ENCODE measurements around the gene CST6. TPM values are rescaled to one million over a fixed set of nuclear protein-coding genes. Genes with fewer than 3 reads are reported as not detected.

CST6 gene
- total RNA-seq, 1 donor = 2.9 TPM

GRCh38 chr11:65977621-65978390 lies 34.0 kb upstream of the CST6 start:
- Histone ChIP-seq H3K4me3 (ENCODE audit: insufficient read depth, low read length) (no peak overlapping the region), H3K79me2 (ENCODE audit: insufficient read depth, low read length) (no peaks in the 10 kb centered on the region), H3K27ac (ENCODE audit: low read depth, low read length) (no peak overlapping the region), H3K27me3 (ENCODE audit: insufficient read depth, low read length) (no peaks in the 10 kb centered on the region), H3K36me3 (ENCODE audit: insufficient read depth, low read length) (peaks cover 53% of the 10 kb centered on the region), H3K4me2 (ENCODE audit: insufficient read depth, low read length) (no peak overlapping the region), H4K20me1 (ENCODE audit: insufficient read depth, low read length) (no peaks in the 10 kb centered on the region), H3K4me1 (ENCODE audit: insufficient read depth, low read length) (no peaks in the 10 kb centered on the region), H2AFZ (ENCODE audit: low read length) (no peak overlapping the region), H3K9me3 (ENCODE audit: low read depth, low read length) (no peaks in the 10 kb centered on the region)
- DNase-seq (ENCODE audit: insufficient read length, low spot score, missing footprints) = peak; percentile 44
- TF ChIP-seq CTCF (IDR thresholded peaks at IDR 0.05; ENCODE audit: extremely low read depth, low read depth, low read length) = no peak

- H3K79me2 ChIP-seq (ENCODE audit: insufficient read depth, low read length) = no peaks in the 10 kb centered on the region
- no peak for TF ChIP-seq CTCF (IDR thresholded peaks at IDR 0.05; ENCODE audit: extremely low read depth, low read depth, low read length)
These were observed 33.2 kb upstream of the CST6 start for GRCh38 chr11:65978391-65979238.

GRCh38 chr11:65979261-65979759 lies 32.5 kb upstream of the CST6 start:
- Histone ChIP-seq H3K79me2 (ENCODE audit: insufficient read depth, low read length) (no peaks in the 10 kb centered on the region), H3K4me1 (ENCODE audit: insufficient read depth, low read length) (no peaks in the 10 kb centered on the region), H2AFZ (ENCODE audit: low read length) (no peak overlapping the region), H3K4me3 (ENCODE audit: insufficient read depth, low read length) (no peak overlapping the region), H3K27ac (ENCODE audit: low read depth, low read length) (no peak overlapping the region), H3K36me3 (ENCODE audit: insufficient read depth, low read length) (peaks cover 43% of the 10 kb centered on the region), H3K9me3 (ENCODE audit: low read depth, low read length) (no peaks in the 10 kb centered on the region), H3K27me3 (ENCODE audit: insufficient read depth, low read length) (no peaks in the 10 kb centered on the region), H4K20me1 (ENCODE audit: insufficient read depth, low read length) (no peaks in the 10 kb centered on the region), H3K4me2 (ENCODE audit: insufficient read depth, low read length) (no peak overlapping the region)
- TF ChIP-seq CTCF (IDR thresholded peaks at IDR 0.05; ENCODE audit: extremely low read depth, low read depth, low read length) = no peak
- DNase-seq (ENCODE audit: insufficient read length, low spot score, missing footprints) = peak; percentile 18

More at GRCh38 chr11:65978391-65979238, 33.2 kb upstream of the CST6 start:
- Histone ChIP-seq H3K4me1 (ENCODE audit: insufficient read depth, low read length) (no peaks in the 10 kb centered on the region), H3K9me3 (ENCODE audit: low read depth, low read length) (no peaks in the 10 kb centered on the region), H4K20me1 (ENCODE audit: insufficient read depth, low read length) (no peaks in the 10 kb centered on the region), H2AFZ (ENCODE audit: low read length) (no peak overlapping the region), H3K4me3 (ENCODE audit: insufficient read depth, low read length) (no peak overlapping the region), H3K4me2 (ENCODE audit: insufficient read depth, low read length) (no peak overlapping the region), H3K27me3 (ENCODE audit: insufficient read depth, low read length) (no peaks in the 10 kb centered on the region), H3K27ac (ENCODE audit: low read depth, low read length) (no peak overlapping the region), H3K36me3 (ENCODE audit: insufficient read depth, low read length) (peaks cover 46% of the 10 kb centered on the region)
- DNase-seq (ENCODE audit: insufficient read length, low spot score, missing footprints) = peak; percentile 51
